Measurements from ENCODE around the gene LMCD1. TPM values are rescaled to one million over a fixed set of nuclear protein-coding genes. Genes with fewer than 3 reads are reported as not detected.
A peak's percentile ranks its signal among the peaks of the same experiment; 100 is the strongest.

LMCD1 gene
- total RNA-seq, 2 donors from 2014 or later = 10.9 to 32.4 TPM

- no peak for DNase-seq
- Histone ChIP-seq H3K4me1 (peaks cover 34% of the 10 kb centered on the region), H3K4me3 (no peak overlapping the region), H3K36me3 (replicated peaks in 1 of 2; ENCODE audit: insufficient read depth in 1 of 2, low read depth in 2 of 2) (no peaks in the 10 kb centered on the region), H3K27me3 (no peaks in the 10 kb centered on the region), H3K27ac (no peak overlapping the region), H3K9me3 (no peaks in the 10 kb centered on the region)
- TF ChIP-seq CTCF (IDR thresholded peaks at IDR 0.05) (no peak), POLR2A (IDR thresholded peaks at IDR 0.05) (no peak)
- WGBS, 2 donors = 53 to 69% methylated on average over 3 of the region's 3 CpGs
- intact Hi-C loops (cut with DNase I) = no loop called here
- no peak for ATAC-seq
These were observed 15.7 kb upstream of the LMCD1 start for GRCh38 chr3:8485943-8486342.

- H3K4me1 ChIP-seq = peaks cover 34% of the 10 kb centered on the region
- H3K27me3 ChIP-seq = no peaks in the 10 kb centered on the region
- H3K36me3 ChIP-seq (replicated peaks in 1 of 2; ENCODE audit: insufficient read depth in 1 of 2, low read depth in 2 of 2) = no peaks in the 10 kb centered on the region
- H3K9me3 ChIP-seq = no peaks in the 10 kb centered on the region
- no peak overlapping the region for H3K4me3 ChIP-seq
- ATAC-seq (no peak), DNase-seq (no peak)
- no peak overlapping the region for H3K27ac ChIP-seq
- WGBS, 2 donors = 98 to 100% methylated on average over 3 of the region's 3 CpGs
- intact Hi-C loops (cut with DNase I) = no loop called here
- TF ChIP-seq CTCF (IDR thresholded peaks at IDR 0.05) (no peak), POLR2A (IDR thresholded peaks at IDR 0.05) (no peak)
These were observed 15.2 kb upstream of the LMCD1 start for GRCh38 chr3:8486434-8486833.

- no peak overlapping the region for H3K4me3 ChIP-seq
- peak overlapping the region in 1 of 4 donors; percentile 23 for H3K27ac ChIP-seq
- intact Hi-C loops (cut with DNase I) = no loop called here
- 27 to 31% methylated on average over 5 of the region's 5 CpGs for WGBS, 2 donors
- ATAC-seq = peak; percentile 9
- no peaks in the 10 kb centered on the region for H3K9me3 ChIP-seq
- no peak for TF ChIP-seq CTCF (IDR thresholded peaks at IDR 0.05)
- TF ChIP-seq POLR2A (IDR thresholded peaks at IDR 0.05) = no peak
- peaks cover 34% of the 10 kb centered on the region for H3K4me1 ChIP-seq
- H3K27me3 ChIP-seq = no peaks in the 10 kb centered on the region
- DNase-seq = peak in 2 of 4 donors; percentile 17 to 20
- no peaks in the 10 kb centered on the region for H3K36me3 ChIP-seq (replicated peaks in 1 of 2; ENCODE audit: insufficient read depth in 1 of 2, low read depth in 2 of 2)
These were observed 14.7 kb upstream of the LMCD1 start for GRCh38 chr3:8486936-8487335.

- DNase-seq (no peak), ATAC-seq (no peak)
- Histone ChIP-seq H3K4me3 (no peak overlapping the region), H3K27me3 (no peaks in the 10 kb centered on the region), H3K9me3 (no peaks in the 10 kb centered on the region), H3K27ac (no peak overlapping the region), H3K36me3 (replicated peaks in 1 of 2; ENCODE audit: insufficient read depth in 1 of 2, low read depth in 2 of 2) (no peaks in the 10 kb centered on the region), H3K4me1 (peaks cover 20% of the 10 kb centered on the region)
- intact Hi-C loops (cut with DNase I) = no loop called here
- 85 to 90% methylated on average over 3 of the region's 3 CpGs for WGBS, 2 donors
- no peak for TF ChIP-seq POLR2A (IDR thresholded peaks at IDR 0.05)
- TF ChIP-seq CTCF (IDR thresholded peaks at IDR 0.05) = no peak
These were observed 13.2 kb upstream of the LMCD1 start for GRCh38 chr3:8488411-8488810.

GRCh38 chr3:8488877-8489276, 12.7 kb upstream of the LMCD1 start:
- ATAC-seq (no peak), DNase-seq (no peak)
- intact Hi-C loops (cut with DNase I) = no loop called here
- Histone ChIP-seq H3K27me3 (no peaks in the 10 kb centered on the region), H3K4me1 (peaks cover 16% of the 10 kb centered on the region), H3K36me3 (replicated peaks in 1 of 2; ENCODE audit: insufficient read depth in 1 of 2, low read depth in 2 of 2) (no peaks in the 10 kb centered on the region), H3K4me3 (no peak overlapping the region), H3K9me3 (no peaks in the 10 kb centered on the region), H3K27ac (no peak overlapping the region)
- TF ChIP-seq CTCF (IDR thresholded peaks at IDR 0.05) = no peak
- no peak for TF ChIP-seq POLR2A (IDR thresholded peaks at IDR 0.05)
- 59 to 74% methylated on average over 5 of the region's 5 CpGs for WGBS, 2 donors

Measured in body of pancreas (tissue), 4 donors.